SK-N-SH (cell line): ENCODE data around the gene GRXCR2. TPM values are rescaled to one million over a fixed set of nuclear protein-coding genes. Genes with fewer than 3 reads are reported as not detected.

ENCODE experiments used
- CTCF ChIA-PET: fragments of 300-600, 350-600 bp; formaldehyde crosslinking; extraction: SDS; loops from one replicate; lab custom pipeline; 2021; lab: Yijun Ruan, JAX
- POLR2A ChIA-PET: fragments of 350-600 bp; sonication (Branson Sonifier 250); formaldehyde crosslinking; extraction: SDS; loops from one replicate; lab custom pipeline; 2020; ENCODE audit warnings: antibody characterized with exemption, inconsistent platforms; lab: Yijun Ruan, JAX
- DNase-seq: peaks from one replicate; pipeline ENCODE4 v3.0.0; 2012
- H2AFZ ChIP-seq: fragments of 200-600 bp; sonication (generic); 2 replicates; pipeline ENCODE4 v1.8.1; 2016; ENCODE audit warnings: antibody characterized with exemption, mild to moderate bottlenecking, low read depth
- H3F3A ChIP-seq: fragments of 200-600 bp; sonication (generic); replicated peaks from 2 replicates; pipeline ENCODE3; 2016; ENCODE audit warnings: antibody characterized with exemption, mild to moderate bottlenecking; ENCODE audit not compliant: insufficient read depth
- H3K27ac ChIP-seq, 2 experiments: fragments of 200-500 bp in 1 of 2; fragments of 200-600 bp in 1 of 2; sonication (Bioruptor generic) in 1 of 2; sonication (generic), shearing (Covaris generic) in 1 of 2; 2 replicates each; pipeline versions ENCODE4 v1.5.1 to v1.6.1; 2014 to 2016; ENCODE audit warnings: low read depth in 2 of 2, inconsistent platforms in 1 of 2, low read length in 1 of 2, mild to moderate bottlenecking in 1 of 2, mixed read lengths in 1 of 2
- H3K27me3 ChIP-seq: fragments of 200-600 bp; sonication (generic), shearing (Covaris generic); 2 replicates; pipeline ENCODE4 v1.6.1; 2016; ENCODE audit warnings: mixed run types; ENCODE audit not compliant: insufficient read depth
- H3K36me3 ChIP-seq, 2 experiments: fragments of 200-500 bp in 1 of 2; fragments of 200-600 bp in 1 of 2; sonication (Bioruptor generic) in 1 of 2; sonication (generic) in 1 of 2; replicated peaks in 1 of 2; 2 replicates each; pipeline versions ENCODE3 to v1.5.1; 2014 to 2016; ENCODE audit warnings: low read length in 1 of 2, mild to moderate bottlenecking in 1 of 2; ENCODE audit not compliant: insufficient read depth in 2 of 2, control insufficient read depth in 1 of 2
- H3K4me1 ChIP-seq, 2 experiments: fragments of 200-500 bp in 1 of 2; fragments of 200-600 bp in 1 of 2; sonication (Bioruptor generic) in 1 of 2; sonication (generic), shearing (Covaris generic) in 1 of 2; 2 replicates each; pipeline versions ENCODE4 v1.5.1 to v1.6.1; 2014 to 2016; ENCODE audit warnings: low read depth in 1 of 2, low read length in 1 of 2, mixed run types in 1 of 2; ENCODE audit not compliant: insufficient read depth in 2 of 2, control insufficient read depth in 1 of 2
- H3K4me2 ChIP-seq: fragments of 200-600 bp; sonication (generic), shearing (Covaris generic); 2 replicates; pipeline ENCODE4 v1.6.1; 2017; ENCODE audit warnings: mixed run types
- H3K4me3 ChIP-seq, 2 experiments: fragments of 200-500 bp in 1 of 2; fragments of 200-600 bp in 1 of 2; sonication (Bioruptor generic) in 1 of 2; sonication (generic), shearing (Covaris generic) in 1 of 2; 2 replicates each; pipeline versions ENCODE4 v1.5.1 to v1.8.1; 2014 to 2016; ENCODE audit warnings: low read depth in 2 of 2, inconsistent platforms in 1 of 2, low read length in 1 of 2, mild to moderate bottlenecking in 1 of 2, mixed read lengths in 1 of 2, moderate library complexity in 1 of 2
- H3K79me2 ChIP-seq: fragments of 200-600 bp; sonication (generic); 2 replicates; pipeline ENCODE4 v1.8.1; 2017; ENCODE audit warnings: mild to moderate bottlenecking; ENCODE audit not compliant: insufficient read depth
- H3K9ac ChIP-seq: fragments of 200-600 bp; sonication (generic); 2 replicates; pipeline ENCODE4 v1.6.1; 2017; ENCODE audit warnings: mixed run types
- H3K9me2 ChIP-seq: fragments of 200-600 bp; sonication (generic); 2 replicates; pipeline ENCODE4 v1.6.1; 2017; ENCODE audit warnings: mixed run types
- H3K9me3 ChIP-seq: fragments of 200-600 bp; sonication (generic); 2 replicates; pipeline ENCODE4 v1.6.1; 2017; ENCODE audit warnings: mixed run types, mild to moderate bottlenecking, moderate library complexity
- H4K20me1 ChIP-seq: fragments of 200-600 bp; sonication (generic); 2 replicates; pipeline ENCODE4 v1.6.1; 2017; ENCODE audit warnings: mild to moderate bottlenecking, mixed run types; ENCODE audit not compliant: insufficient read depth
- CHD2 ChIP-seq: fragments of 150-350 bp; IDR thresholded peaks from 2 replicates; pipeline ENCODE4 v1.6.1; 2018; ENCODE audit warnings: low read length; ENCODE audit not compliant: partially characterized antibody
- EZH2phosphoT487 ChIP-seq: fragments of 200-600 bp; sonication (generic); IDR thresholded peaks from 2 replicates; pipeline ENCODE4 v1.6.1; 2017; ENCODE audit warnings: low read depth, mixed run types, mild to moderate bottlenecking, antibody characterized with exemption, moderate library complexity, borderline replicate concordance
- FOXJ3 ChIP-seq: sonication (generic); formaldehyde crosslinking; IDR thresholded peaks from 2 replicates; pipeline ENCODE4 v1.5.1; 2020; ENCODE audit warnings: mild to moderate bottlenecking, missing genetic modification reagents
- FOXM1 ChIP-seq: IDR thresholded peaks from 2 replicates; pipeline ENCODE4 v1.4.0; 2012; ENCODE audit warnings: low read depth, mild to moderate bottlenecking
- GABPA ChIP-seq: IDR thresholded peaks from 2 replicates; pipeline ENCODE4 v1.4.0; 2012; ENCODE audit warnings: low read depth, mild to moderate bottlenecking
- JUND ChIP-seq: IDR thresholded peaks from 2 replicates; pipeline ENCODE4 v1.4.0; 2012
- MAX ChIP-seq: IDR thresholded peaks from 2 replicates; pipeline ENCODE4 v1.4.0; 2012; ENCODE audit warnings: low read depth
- MXI1 ChIP-seq: IDR thresholded peaks from 2 replicates; pipeline ENCODE4 v1.6.1; 2012; ENCODE audit warnings: mild to moderate bottlenecking, low read depth, low read length, improper control_type of control experiment
- RAD21 ChIP-seq: IDR thresholded peaks from 2 replicates; pipeline ENCODE4 v1.6.1; 2012; ENCODE audit warnings: mild to moderate bottlenecking, low read length
- RCOR1 ChIP-seq: fragments of 150-350 bp; IDR thresholded peaks from 2 replicates; pipeline ENCODE4 v1.6.1; 2017; ENCODE audit warnings: antibody characterized with exemption, low read length
- REST ChIP-seq: IDR thresholded peaks from 2 replicates; pipeline ENCODE4 v1.6.1; 2012; ENCODE audit warnings: mild to moderate bottlenecking, low read depth, low read length, moderate library complexity
- RXRA ChIP-seq: IDR thresholded peaks from 2 replicates; pipeline ENCODE4 v1.4.0; 2012; ENCODE audit warnings: low read depth, mild to moderate bottlenecking, borderline replicate concordance
- SIN3A ChIP-seq: IDR thresholded peaks from 2 replicates; pipeline ENCODE4 v1.6.1; 2012; ENCODE audit warnings: low read depth, mild to moderate bottlenecking, low read length, moderate library complexity, borderline replicate concordance
- SMC3 ChIP-seq: IDR thresholded peaks from 2 replicates; pipeline ENCODE4 v1.6.1; 2012; ENCODE audit warnings: low read depth, low read length, improper control_type of control experiment
- TAF1 ChIP-seq: IDR thresholded peaks from 2 replicates; pipeline ENCODE4 v1.6.1; 2012; ENCODE audit warnings: low read depth, mild to moderate bottlenecking, low read length, moderate library complexity, borderline replicate concordance
- TCF12 ChIP-seq: IDR thresholded peaks from 2 replicates; pipeline ENCODE4 v1.4.0; 2012
- TEAD4 ChIP-seq: IDR thresholded peaks from 2 replicates; pipeline ENCODE4 v1.4.0; 2012; ENCODE audit warnings: mild to moderate bottlenecking, borderline replicate concordance; ENCODE audit not compliant: insufficient read depth
- WGBS: methylation state at CpG from one replicate; pipeline ENCODE4 v1.1.6; 2017; ENCODE audit warnings: low lambda C conversion rate; 5-methylcytosine and 5-hydroxymethylcytosine counted together
- polyA plus RNA-seq, 3 experiments: library from polyadenylated mRNA; depleted of rRNA; stranded (reverse); fragments of >200 nt; gene quantifications; 2 replicates each; pipeline ENCODE4 v1.2.3, GENCODE V29; 2012
- TF ChIP-seq, protein P1 (sequence below): fragments of 200-600 bp; sonication (generic); IDR thresholded peaks from 2 replicates; pipeline ENCODE4 v1.6.1; 2017; ENCODE audit warnings: antibody characterized with exemption, mild to moderate bottlenecking, moderate library complexity
- TF ChIP-seq, protein P2 (sequence below): fragments of 150-350 bp; IDR thresholded peaks from 2 replicates; pipeline ENCODE4 v1.6.1; 2017; ENCODE audit warnings: antibody characterized with exemption, low read length, low read depth, borderline replicate concordance

Gene GRXCR2
- polyA plus RNA-seq, 1 of the 3 experiments (the other 2 are of a cell fraction) = not detected

- no peaks in the 10 kb centered on the region for H3K27me3 ChIP-seq
- H4K20me1 ChIP-seq = no peaks in the 10 kb centered on the region
- no peak overlapping the region for H2AFZ ChIP-seq
- no peaks in the 10 kb centered on the region; a peak in 1 of 4 replicates for H3K4me1 ChIP-seq
- 70% methylated on average over 3 of the region's 3 CpGs for WGBS
- peaks cover 5% of the 10 kb centered on the region for H3F3A ChIP-seq
- no peak for DNase-seq
- H3K9me2 ChIP-seq = no peaks in the 10 kb centered on the region
- H3K9me3 ChIP-seq = no peaks in the 10 kb centered on the region
- H3K4me3 ChIP-seq = no peak overlapping the region
- no peaks in the 10 kb centered on the region for H3K36me3 ChIP-seq
- H3K79me2 ChIP-seq = no peaks in the 10 kb centered on the region
- H3K9ac ChIP-seq = no peak overlapping the region
- no peak overlapping the region for H3K27ac ChIP-seq
- TF ChIP-seq CHD2 (no peak), SIN3A (no peak), FOXJ3 (CRISPR knock-in tag) (no peak), SMC3 (no peak), FOXM1 (no peak), RXRA (no peak), EZH2phosphoT487 (no peak), TAF1 (no peak), RCOR1 (no peak), MAX (no peak), MXI1 (no peak), RAD21 (no peak), GABPA (no peak), TCF12 (no peak), JUND (no peak), REST (no peak), TEAD4 (no peak)
- TF ChIP-seq, protein P1, sequence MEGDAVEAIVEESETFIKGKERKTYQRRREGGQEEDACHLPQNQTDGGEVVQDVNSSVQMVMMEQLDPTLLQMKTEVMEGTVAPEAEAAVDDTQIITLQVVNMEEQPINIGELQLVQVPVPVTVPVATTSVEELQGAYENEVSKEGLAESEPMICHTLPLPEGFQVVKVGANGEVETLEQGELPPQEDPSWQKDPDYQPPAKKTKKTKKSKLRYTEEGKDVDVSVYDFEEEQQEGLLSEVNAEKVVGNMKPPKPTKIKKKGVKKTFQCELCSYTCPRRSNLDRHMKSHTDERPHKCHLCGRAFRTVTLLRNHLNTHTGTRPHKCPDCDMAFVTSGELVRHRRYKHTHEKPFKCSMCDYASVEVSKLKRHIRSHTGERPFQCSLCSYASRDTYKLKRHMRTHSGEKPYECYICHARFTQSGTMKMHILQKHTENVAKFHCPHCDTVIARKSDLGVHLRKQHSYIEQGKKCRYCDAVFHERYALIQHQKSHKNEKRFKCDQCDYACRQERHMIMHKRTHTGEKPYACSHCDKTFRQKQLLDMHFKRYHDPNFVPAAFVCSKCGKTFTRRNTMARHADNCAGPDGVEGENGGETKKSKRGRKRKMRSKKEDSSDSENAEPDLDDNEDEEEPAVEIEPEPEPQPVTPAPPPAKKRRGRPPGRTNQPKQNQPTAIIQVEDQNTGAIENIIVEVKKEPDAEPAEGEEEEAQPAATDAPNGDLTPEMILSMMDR = no peak
- TF ChIP-seq, protein P2, sequence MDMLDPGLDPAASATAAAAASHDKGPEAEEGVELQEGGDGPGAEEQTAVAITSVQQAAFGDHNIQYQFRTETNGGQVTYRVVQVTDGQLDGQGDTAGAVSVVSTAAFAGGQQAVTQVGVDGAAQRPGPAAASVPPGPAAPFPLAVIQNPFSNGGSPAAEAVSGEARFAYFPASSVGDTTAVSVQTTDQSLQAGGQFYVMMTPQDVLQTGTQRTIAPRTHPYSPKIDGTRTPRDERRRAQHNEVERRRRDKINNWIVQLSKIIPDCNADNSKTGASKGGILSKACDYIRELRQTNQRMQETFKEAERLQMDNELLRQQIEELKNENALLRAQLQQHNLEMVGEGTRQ = no peak
- H3K4me2 ChIP-seq = no peak overlapping the region
- ChIA-PET POLR2A (no interaction called here), CTCF (interaction anchor here (2.0 kb wide), 1 partner anchor 17 kb away, joined by 11 read pairs; no protein-coding TSS in a partner anchor)
These were observed 31.1 kb upstream of the GRXCR2 start for GRCh38 chr5:145903867-145904266.
